Prostate gland (tissue), 2 donors: ENCODE data around the gene MCEMP1.
"Not testable (repeated sequence)": the region's sequence is repeated elsewhere in the genome, so short reads cannot be mapped to it uniquely, and the experiment has no call there.

ENCODE experiments used
- POLR2AphosphoS5 ChIP-seq: sonication (generic); formaldehyde crosslinking; IDR thresholded peaks from one replicate; pipeline ENCODE4 v1.6.1; 2017; ENCODE audit warnings: antibody characterized with exemption
- TF ChIP-seq, protein P1 (sequence below), 4 experiments: fragments of 200-600 bp in 2 of 4; fragments of 450-650 bp in 2 of 4; sonication (generic) in 2 of 4; IDR thresholded peaks; 1 replicate in 3 of 4; 2 replicates in 1 of 4; pipeline ENCODE4 v1.5.1; 2016 to 2019; ENCODE audit warnings: antibody characterized with exemption in 4 of 4, mild to moderate bottlenecking in 2 of 4, moderate library complexity in 2 of 4

DNA sequence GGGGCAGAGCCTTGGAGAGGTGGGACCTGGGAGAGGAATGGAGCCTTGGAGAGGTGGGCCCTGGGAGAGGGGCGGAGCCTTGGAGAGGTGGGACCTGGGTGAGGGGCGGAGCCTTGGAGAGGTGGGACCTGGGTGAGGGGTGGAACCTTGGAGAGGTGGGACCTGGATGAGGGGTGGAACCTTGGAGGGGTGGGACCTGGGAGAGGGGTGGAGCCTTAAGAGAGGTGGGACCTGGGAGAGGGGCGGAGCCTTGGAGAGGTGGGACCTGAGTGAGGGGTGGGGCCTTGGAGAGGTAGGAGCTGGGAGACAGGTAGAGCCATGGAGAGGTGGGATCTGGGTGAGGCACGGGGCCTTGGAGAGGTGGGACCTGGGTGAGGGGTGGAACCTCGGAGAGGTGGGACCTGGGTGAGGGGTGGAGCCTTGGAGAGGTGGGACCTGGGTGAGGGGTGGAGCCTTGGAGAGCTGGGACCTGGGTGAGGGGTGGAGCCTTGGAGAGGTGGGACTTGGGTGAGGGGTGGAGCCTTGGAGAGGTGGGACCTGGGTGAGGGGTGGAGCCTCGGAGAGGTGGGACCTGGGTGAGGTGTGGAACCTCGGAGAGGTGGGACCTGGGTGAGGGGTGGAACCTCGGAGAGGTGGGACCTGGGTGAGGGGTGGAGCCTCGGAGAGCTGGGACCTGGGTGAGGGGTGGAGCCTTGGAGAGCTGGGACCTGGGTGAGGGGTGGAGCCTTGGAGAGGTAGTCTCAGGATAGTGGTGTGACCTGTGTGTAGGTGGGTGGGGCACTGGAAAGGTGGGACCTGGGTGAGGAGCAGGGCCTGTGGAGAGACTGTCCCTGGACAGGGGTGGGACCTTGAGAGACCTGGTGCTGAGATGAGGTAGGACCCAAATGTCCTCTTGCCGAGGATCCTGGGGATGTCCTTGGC lies 33.0 kb upstream of the MCEMP1 start:
- TF ChIP-seq, protein P1, sequence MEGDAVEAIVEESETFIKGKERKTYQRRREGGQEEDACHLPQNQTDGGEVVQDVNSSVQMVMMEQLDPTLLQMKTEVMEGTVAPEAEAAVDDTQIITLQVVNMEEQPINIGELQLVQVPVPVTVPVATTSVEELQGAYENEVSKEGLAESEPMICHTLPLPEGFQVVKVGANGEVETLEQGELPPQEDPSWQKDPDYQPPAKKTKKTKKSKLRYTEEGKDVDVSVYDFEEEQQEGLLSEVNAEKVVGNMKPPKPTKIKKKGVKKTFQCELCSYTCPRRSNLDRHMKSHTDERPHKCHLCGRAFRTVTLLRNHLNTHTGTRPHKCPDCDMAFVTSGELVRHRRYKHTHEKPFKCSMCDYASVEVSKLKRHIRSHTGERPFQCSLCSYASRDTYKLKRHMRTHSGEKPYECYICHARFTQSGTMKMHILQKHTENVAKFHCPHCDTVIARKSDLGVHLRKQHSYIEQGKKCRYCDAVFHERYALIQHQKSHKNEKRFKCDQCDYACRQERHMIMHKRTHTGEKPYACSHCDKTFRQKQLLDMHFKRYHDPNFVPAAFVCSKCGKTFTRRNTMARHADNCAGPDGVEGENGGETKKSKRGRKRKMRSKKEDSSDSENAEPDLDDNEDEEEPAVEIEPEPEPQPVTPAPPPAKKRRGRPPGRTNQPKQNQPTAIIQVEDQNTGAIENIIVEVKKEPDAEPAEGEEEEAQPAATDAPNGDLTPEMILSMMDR (IDR thresholded peaks at IDR 0.05), result not testable (repeated sequence)
- TF ChIP-seq POLR2AphosphoS5, result not testable (repeated sequence)
